Eye (tissue), 1 donor: ENCODE results near the gene TRDN.

Experiments
- DNase-seq: peaks from one replicate; pipeline ENCODE4 v3.0.0-alpha.2; 2015

TRDN gene, protein sequence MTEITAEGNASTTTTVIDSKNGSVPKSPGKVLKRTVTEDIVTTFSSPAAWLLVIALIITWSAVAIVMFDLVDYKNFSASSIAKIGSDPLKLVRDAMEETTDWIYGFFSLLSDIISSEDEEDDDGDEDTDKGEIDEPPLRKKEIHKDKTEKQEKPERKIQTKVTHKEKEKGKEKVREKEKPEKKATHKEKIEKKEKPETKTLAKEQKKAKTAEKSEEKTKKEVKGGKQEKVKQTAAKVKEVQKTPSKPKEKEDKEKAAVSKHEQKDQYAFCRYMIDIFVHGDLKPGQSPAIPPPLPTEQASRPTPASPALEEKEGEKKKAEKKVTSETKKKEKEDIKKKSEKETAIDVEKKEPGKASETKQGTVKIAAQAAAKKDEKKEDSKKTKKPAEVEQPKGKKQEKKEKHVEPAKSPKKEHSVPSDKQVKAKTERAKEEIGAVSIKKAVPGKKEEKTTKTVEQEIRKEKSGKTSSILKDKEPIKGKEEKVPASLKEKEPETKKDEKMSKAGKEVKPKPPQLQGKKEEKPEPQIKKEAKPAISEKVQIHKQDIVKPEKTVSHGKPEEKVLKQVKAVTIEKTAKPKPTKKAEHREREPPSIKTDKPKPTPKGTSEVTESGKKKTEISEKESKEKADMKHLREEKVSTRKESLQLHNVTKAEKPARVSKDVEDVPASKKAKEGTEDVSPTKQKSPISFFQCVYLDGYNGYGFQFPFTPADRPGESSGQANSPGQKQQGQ

GRCh38 chr6:123636782-123637181 is at the start of gene TRDN:
Gene TRDN (minus strand): TSS chr6:123636950. CDS start chr6:123636775, 175 bp downstream.
- peak; percentile 7 for DNase-seq

- DNase-seq, result no peak
Observed at GRCh38 chr6:123681957-123682462, 45.3 kb upstream of the TRDN start.

DNA sequence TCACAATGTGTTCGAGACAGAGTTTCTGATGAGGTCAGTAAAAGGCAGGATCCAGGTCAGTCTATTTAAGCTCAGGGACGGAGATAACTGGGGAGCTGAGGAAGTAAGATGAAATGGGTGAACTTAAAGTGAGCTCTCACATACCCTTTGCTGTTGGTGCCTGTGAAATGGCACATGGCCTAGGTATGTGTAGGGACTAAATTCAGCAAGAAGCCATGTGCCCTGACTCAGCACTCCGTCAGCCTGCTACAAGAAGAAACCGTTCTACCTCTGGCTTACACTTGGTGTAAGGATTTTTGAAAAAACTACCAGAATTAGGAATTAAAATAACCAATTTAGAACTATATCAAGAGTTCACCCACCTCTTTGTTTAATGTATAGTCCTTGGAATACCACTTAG is 41.1 kb upstream of the TRDN start:
- no peak for DNase-seq

GRCh38 chr6:123676793-123677192 is 40.0 kb upstream of the TRDN start:
- DNase-seq, result no peak

DNA sequence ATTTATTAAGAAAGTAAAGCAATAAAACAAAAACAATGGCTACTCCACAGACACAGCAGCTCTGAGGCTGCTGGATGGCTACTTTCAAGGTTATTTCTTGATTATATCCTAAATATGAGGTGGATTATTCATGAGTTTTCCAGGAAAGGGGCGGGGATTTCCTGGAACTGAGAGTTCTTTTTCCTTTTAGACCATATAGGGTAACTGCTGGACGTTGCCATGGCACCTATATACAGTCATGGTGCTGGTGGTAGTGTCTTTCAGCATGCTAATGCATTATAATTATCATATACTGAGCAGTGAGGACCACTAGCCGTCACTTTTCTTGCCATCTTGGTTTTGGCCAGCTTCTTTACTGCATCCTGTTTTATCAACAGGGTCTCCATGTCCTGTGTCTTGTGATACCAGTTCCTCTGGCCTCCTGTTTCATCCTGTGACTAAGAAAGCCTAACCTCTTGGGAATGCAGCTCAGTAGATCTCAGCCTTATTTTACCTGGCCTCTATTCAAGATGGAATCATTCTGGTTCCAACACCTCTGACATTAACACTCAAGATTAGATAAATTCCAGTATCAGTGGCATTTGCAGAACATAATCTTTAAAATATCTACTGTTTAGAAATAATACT is 32.3 kb upstream of the TRDN start:
- no peak for DNase-seq

- DNase-seq, result no peak
Observed at GRCh38 chr6:123668063-123668462, 31.3 kb upstream of the TRDN start.

DNA sequence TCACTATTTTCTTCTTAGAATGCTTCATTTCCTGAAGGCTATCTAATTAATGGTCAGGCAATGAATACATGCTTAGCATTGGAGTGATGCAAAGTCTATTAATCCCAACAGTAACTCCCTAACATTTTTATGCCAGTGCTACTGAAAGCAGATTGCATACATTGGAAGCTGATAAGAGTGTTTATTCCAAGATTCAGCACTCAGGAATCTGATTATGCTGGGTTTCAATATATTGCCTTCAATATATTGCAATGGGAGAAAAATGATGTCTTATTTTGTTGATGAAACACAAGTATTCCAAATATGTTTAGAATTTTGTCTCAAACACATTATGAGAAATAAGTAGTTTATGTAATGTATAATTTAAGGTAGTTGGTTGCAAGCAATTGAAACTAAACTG is 26.7 kb upstream of the TRDN start:
- DNase-seq, result no peak

DNA sequence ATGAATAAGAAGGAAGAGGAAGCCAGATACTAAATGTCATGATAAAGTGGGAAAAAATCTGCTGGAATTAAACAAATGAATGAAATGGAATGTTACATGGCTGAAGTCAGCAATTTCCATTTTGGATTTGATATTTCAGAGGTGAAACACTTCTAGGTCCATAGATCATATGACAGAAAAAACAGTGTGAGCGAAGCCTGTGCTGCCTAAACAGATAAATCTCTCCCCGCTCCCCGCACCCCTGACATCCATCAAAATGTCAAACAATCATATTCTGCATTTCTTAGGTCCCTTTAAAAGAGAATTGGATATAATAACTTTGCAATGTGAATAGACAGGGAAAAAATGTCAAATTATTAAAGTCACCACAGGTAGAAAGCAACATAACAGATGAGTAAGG is 26.0 kb upstream of the TRDN start:
- no peak for DNase-seq

- no peak for DNase-seq
Observed at GRCh38 chr6:123661105-123661891, 24.5 kb upstream of the TRDN start.

DNA sequence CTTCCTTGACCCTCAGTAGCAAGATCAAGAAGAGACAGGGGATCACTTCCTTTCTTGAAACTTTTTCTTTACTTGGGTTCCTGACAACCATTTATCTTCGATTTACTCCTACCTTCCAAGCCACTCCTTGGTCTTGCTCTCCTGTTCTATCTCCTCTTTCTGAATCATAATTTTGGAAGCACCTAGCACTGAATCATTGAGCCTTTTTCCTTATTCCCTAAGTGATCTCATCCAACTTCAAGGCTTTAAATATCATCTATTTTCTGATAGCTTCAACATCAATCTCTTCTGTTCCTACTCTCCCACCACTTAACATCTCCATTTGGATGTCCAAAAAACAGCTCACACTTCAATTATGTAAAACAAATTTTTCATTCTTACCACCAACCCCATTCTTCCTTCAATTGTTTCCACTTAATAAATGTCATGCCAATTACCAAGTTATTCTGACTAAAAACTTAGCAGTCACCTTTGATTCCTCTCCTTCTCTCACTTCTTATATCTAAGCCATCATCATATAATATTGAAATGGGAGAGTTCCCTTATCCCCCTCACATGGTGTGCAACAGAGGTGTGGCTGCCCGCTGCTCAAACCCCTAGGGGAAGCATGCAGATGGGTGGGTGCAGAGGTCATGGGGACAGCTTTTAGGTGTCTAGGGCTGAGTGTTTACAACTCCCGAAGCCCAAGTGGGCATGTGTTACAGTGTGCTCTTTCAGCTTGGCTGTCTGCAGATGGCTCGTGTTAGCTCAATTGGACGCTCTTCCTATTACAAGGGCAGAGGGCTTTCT is 23.4 kb upstream of the TRDN start:
- DNase-seq, result no peak

GRCh38 chr6:123658848-123659247 is 22.1 kb upstream of the TRDN start:
- no peak for DNase-seq

GRCh38 chr6:123655521-123656306 is 19.0 kb upstream of the TRDN start:
- DNase-seq, result no peak

- DNase-seq, result no peak
Observed at GRCh38 chr6:123648723-123649122, 12.0 kb upstream of the TRDN start.

GRCh38 chr6:123648020-123648580 is 11.3 kb upstream of the TRDN start:
- DNase-seq, result no peak

DNA sequence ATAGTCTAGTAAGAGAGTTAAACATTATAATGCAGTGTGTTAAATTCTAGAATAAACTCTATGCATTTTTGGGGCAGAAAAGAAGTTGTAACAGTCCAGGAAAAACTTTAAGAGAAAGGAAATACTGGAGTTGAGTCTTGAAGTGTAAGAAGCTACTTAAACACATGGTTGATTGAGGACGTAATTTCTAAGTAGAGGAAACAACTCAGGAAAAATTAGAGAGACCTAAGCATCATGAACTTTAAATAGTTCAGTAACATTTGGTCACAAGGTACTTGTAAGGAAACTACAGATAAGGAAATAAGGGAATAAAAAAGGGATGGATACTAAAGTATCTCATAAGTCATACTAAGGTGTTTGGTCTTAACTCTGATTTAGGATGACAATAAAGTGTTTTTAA is 4.7 kb upstream of the TRDN start:
- no peak for DNase-seq

- DNase-seq, result peak; percentile 33
Observed at GRCh38 chr6:123640567-123641187, 3.9 kb upstream of the TRDN start.

GRCh38 chr6:123638865-123639264 is 2.1 kb upstream of the TRDN start:
- no peak for DNase-seq

DNA sequence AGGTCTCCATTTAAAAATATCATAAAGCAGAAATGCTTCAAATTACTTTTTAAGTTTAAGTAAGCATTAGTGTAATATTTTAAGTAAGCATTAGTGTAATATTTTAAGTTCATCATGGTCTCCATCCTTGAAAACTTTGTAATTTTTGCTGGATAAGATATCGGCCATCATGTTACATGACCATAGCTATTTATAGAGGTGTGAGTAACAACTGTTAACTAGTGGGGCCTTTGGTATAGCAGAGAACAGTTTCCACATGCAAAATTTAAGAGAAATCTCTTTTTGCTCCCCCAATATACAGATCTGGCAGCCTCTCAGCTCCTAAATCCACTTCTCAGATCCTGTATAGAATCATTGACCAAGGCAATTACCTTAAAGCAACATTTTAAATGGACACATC is 468 bp downstream of the TRDN start:
- no peak for DNase-seq

DNA sequence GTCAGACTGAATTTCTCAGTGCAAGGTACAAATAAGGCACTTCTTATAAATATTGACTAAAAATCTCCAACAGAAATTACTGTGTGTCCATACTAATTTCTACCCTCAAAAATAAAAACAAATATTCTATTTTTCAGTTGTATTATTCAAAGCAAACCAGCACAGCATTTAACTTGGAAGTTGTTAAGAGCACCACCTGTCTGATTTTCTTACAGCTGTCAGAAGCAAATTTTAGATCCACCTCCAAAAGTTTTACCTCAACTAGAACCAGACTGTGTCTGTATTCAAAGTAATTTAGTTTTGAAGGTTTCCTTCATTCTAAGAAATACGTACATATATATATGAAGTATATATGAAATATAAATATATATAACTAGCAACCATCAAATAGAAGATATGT is 1.2 kb downstream of the TRDN start:
- DNase-seq, result no peak

DNA sequence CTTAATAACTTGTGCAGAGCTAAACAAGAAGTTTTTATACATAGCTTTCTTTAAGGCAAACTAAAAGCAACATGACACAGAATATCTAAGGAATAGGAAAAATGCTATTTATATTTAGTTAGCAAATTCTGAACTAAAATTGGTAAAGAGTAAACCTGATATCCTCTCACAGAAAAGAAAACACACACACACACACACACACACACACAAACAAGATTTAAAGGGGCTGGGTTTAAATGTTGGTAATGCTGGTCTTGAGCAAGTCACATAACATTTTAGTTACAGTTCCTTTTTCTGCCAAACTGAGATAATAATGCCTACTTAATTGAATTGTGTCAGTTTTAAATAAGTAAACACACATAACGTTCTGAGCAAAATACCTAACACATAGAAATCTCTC is 1.6 kb downstream of the TRDN start:
- no peak for DNase-seq
